Kidney glomerular epithelial cell (primary cell): Measurements from ENCODE around the gene DAZ1.
"Not testable (repeated sequence)": the region's sequence is repeated elsewhere in the genome, so short reads cannot be mapped to it uniquely, and the experiment has no call there.

Experiments
- DNase-seq: peaks from one replicate; lab custom pipeline; 2025; lab: John Stamatoyannopoulos, UW

Gene DAZ1, protein sequence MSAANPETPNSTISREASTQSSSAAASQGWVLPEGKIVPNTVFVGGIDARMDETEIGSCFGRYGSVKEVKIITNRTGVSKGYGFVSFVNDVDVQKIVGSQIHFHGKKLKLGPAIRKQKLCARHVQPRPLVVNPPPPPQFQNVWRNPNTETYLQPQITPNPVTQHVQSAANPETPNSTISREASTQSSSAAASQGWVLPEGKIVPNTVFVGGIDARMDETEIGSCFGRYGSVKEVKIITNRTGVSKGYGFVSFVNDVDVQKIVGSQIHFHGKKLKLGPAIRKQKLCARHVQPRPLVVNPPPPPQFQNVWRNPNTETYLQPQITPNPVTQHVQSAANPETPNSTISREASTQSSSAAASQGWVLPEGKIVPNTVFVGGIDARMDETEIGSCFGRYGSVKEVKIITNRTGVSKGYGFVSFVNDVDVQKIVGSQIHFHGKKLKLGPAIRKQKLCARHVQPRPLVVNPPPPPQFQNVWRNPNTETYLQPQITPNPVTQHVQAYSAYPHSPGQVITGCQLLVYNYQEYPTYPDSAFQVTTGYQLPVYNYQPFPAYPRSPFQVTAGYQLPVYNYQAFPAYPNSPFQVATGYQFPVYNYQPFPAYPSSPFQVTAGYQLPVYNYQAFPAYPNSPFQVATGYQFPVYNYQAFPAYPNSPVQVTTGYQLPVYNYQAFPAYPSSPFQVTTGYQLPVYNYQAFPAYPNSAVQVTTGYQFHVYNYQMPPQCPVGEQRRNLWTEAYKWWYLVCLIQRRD

DNA sequence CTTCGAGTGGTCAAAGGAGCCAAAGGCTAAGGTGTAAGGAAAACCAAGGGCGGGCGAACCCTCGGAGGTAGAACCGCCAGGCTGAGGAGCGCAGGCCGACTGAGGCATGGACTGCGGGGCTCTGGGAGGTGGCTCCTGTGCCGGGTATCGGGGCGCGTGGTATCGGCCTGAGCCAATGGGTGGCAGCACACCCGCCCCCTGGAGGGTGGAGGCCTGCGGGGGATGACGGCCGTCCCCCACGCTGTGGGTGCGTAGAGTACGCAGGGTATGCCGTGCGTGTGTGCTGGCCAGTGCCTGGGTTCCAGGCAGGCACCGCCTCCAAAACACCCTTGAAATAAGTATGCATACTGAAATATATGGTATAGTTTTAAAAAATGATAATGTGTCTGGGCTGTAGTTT, at the start of gene DAZ1:
Gene DAZ1 (minus strand): TSS at position 101 of the 400 bp plus-strand sequence. CDS start 208 bp downstream, outside the sequence.
- DNase-seq, result not testable (repeated sequence)

DNA sequence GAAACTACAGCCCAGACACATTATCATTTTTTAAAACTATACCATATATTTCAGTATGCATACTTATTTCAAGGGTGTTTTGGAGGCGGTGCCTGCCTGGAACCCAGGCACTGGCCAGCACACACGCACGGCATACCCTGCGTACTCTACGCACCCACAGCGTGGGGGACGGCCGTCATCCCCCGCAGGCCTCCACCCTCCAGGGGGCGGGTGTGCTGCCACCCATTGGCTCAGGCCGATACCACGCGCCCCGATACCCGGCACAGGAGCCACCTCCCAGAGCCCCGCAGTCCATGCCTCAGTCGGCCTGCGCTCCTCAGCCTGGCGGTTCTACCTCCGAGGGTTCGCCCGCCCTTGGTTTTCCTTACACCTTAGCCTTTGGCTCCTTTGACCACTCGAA, 20.4 kb upstream of the DAZ1 start, which contains the start of gene DAZ2:
Gene DAZ2 (plus strand): TSS at position 301 of the 400 bp plus-strand sequence. CDS start 208 bp downstream, outside the sequence.
- not testable (repeated sequence) for DNase-seq

DNA sequence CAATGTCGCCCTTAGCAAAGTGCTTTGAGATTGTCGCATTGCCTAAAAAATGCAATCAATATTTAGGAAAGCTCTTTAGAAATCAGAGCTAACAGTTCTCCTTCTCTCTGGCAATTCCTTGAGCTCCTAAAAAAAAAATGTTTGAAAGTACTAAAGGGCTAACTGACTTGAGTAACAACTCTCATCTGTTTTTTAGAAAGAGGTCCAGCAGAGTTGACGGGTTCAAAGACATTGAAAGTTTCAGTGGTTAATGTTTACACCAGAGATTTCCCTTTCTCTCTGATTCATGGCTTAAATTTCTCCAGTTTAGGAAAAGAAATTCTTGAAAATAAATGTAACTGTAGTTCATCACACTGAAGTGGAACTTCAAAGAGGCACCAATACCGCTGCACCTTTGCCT, 11.9 kb upstream of the DAZ1 start:
- DNase-seq, result not testable (repeated sequence)

DNA sequence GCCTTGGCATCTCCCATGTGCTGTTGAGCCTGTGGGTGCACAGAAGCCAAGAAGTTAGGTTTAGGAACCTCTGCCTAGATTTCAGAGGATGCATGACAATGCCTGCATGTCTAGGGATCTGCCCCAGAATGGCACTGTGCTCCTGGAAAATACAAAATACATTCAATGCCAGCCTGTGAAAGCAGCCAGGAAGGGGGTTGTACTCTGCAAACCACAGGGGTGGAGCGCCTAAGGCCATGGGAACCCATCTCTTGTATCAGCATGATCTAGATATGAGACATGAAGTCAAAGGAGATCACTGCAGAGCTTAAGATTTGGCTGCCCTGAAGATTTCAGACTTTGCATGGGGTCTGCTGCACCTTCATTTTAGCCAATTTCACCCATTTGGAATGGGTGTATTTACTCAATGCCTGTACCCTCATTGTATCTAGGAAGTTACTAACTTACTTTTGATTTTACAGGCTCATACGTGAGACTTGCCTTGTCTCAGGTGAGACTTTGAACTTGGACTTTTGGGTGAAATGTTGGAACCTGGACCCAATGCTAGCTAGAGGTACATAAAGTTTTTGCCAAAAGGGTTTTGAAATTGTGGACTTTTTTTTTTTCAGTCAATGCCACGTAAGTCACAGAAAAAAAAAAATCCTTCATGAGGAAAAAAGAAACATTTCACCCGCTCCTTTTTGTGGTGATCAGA, 11.1 kb upstream of the DAZ1 start:
- not testable (repeated sequence) for DNase-seq

DNA sequence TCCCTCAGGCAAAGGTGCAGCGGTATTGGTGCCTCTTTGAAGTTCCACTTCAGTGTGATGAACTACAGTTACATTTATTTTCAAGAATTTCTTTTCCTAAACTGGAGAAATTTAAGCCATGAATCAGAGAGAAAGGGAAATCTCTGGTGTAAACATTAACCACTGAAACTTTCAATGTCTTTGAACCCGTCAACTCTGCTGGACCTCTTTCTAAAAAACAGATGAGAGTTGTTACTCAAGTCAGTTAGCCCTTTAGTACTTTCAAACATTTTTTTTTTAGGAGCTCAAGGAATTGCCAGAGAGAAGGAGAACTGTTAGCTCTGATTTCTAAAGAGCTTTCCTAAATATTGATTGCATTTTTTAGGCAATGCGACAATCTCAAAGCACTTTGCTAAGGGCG, 8.6 kb upstream of the DAZ1 start:
- not testable (repeated sequence) for DNase-seq
